ENCODE measurements around the gene TPSB2.
A peak's percentile ranks its signal among the peaks of the same experiment; 100 is the strongest.
"Not testable (repeated sequence)": the region's sequence is repeated elsewhere in the genome, so short reads cannot be mapped to it uniquely, and the experiment has no call there.

The TPSB2 gene

DNA sequence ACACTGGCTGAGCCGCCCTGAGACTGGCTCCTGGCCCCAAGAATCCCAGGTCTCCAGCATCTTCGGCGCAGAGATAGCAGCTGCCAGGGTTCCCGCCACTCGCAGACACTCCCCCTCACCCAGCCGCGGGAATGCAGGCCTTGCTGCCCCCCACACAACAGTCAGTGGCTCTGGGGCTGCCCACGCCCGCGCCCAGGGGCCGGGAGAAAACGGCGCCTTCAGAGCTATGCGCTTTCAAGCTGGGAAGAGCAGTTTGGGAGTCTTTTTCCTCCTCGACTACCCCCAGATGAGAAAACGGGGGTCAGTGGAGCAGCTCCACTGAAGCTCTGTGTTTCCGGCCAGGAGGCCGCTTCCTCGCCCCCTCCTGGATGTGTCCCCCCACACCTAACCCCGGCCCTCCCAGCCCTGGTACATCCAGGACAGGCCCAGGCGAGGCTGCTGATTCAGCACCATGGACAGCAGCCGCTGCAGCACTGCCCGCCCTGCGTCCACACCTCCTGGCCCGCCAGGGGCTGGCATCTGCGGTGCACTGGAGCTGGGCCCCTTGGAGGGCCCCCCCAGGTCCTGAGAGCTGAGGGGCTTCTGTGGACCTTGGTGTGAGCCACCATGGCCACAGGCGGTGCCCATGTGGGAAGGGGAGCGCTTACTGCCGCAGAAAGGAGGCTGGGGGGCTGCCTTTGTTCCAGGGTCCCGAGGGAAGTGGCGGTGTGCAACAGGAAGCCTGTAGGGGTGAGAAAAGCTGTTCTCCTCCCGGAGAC is 41.4 kb downstream of the TPSB2 start:
- H3K9ac ChIP-seq: no peak overlapping the region
- no peak overlapping the region for H3K4me3 ChIP-seq (ENCODE audit: low read depth, low read length)
- no peaks in the 10 kb centered on the region for H3K36me3 ChIP-seq (ENCODE audit: control insufficient read depth, insufficient read depth, low read length)
- H3K79me2 ChIP-seq: peaks cover 12% of the 10 kb centered on the region
- TF ChIP-seq, protein P1, sequence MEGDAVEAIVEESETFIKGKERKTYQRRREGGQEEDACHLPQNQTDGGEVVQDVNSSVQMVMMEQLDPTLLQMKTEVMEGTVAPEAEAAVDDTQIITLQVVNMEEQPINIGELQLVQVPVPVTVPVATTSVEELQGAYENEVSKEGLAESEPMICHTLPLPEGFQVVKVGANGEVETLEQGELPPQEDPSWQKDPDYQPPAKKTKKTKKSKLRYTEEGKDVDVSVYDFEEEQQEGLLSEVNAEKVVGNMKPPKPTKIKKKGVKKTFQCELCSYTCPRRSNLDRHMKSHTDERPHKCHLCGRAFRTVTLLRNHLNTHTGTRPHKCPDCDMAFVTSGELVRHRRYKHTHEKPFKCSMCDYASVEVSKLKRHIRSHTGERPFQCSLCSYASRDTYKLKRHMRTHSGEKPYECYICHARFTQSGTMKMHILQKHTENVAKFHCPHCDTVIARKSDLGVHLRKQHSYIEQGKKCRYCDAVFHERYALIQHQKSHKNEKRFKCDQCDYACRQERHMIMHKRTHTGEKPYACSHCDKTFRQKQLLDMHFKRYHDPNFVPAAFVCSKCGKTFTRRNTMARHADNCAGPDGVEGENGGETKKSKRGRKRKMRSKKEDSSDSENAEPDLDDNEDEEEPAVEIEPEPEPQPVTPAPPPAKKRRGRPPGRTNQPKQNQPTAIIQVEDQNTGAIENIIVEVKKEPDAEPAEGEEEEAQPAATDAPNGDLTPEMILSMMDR (IDR thresholded peaks at IDR 0.05): no peak
- H2AFZ ChIP-seq: no peak overlapping the region
- no peaks in the 10 kb centered on the region for H3K9me3 ChIP-seq (ENCODE audit: control insufficient read depth, low read length)
- H3K27me3 ChIP-seq (ENCODE audit: control insufficient read depth, insufficient read depth, low read length): no peaks in the 10 kb centered on the region
- no peak overlapping the region for H3K27ac ChIP-seq
- peaks cover 2% of the 10 kb centered on the region for H3K4me1 ChIP-seq
- H3K4me2 ChIP-seq (ENCODE audit: low read length): no peak overlapping the region

DNA sequence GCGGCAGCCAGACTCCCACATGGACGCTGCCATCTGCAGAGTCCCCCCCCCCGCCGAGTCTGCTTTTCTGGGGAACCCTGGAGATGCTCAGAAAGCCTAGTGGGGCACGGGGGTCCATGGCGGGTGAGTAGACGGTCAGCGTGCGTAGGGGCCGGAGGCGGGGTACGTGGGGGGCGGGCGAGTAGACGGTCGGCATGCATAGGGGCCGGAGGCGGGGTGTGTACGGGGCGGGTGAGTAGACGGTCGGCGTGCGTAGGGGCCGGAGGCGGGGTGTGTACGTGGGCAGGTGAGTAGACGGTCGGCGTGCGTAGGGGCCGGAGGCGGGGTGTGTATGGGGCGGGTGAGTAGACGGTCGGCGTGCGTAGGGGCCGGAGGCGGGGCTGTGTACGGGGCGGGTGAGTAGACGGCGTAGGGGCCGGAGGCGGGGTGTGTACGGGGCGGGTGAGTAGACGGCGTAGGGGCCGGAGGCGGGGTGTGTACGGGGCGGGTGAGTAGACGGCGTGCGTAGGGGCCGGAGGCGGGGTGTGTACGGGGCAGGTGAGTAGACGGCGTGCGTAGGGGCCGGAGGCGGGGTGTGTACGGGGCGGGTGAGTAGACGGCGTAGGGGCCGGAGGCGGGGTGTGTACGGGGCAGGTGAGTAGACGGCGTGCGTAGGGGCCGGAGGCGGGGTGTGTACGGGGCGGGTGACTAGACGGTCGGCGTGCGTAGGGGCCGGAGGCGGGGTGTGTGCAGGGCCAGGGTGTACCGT is 44.4 kb downstream of the TPSB2 start:
- H3K9ac ChIP-seq: not testable (repeated sequence)

DNA sequence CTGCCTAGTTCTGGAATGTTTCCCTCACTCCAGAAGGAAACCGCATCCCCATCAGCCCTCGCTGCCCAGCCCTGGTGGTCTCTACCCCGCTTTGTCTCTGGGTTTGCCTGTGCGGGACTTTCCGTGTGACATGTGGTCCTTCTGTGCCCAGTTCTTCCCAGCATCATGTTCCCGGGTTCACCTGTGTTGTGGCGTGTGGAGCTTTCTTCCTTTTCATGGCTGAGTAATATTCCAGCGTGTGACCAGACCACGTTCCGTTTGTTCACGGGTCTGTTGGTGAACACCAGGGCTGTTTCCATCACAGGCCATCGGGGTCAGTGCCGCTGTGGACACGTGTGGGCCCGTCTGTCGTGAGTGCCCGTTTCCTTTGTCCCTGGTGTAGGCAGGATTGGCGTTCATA is 45.0 kb downstream of the TPSB2 start:
- TF ChIP-seq, protein P1 (IDR thresholded peaks at IDR 0.05): no peak
- Histone ChIP-seq H3K4me2 (ENCODE audit: low read length) (no peak overlapping the region), H3K79me2 (peaks cover 14% of the 10 kb centered on the region), H3K4me1 (peaks cover 24% of the 10 kb centered on the region), H3K27me3 (ENCODE audit: control insufficient read depth, insufficient read depth, low read length) (no peaks in the 10 kb centered on the region), H3K9ac (no peak overlapping the region), H3K9me3 (ENCODE audit: control insufficient read depth, low read length) (no peaks in the 10 kb centered on the region), H3K4me3 (ENCODE audit: low read depth, low read length) (no peak overlapping the region), H2AFZ (no peak overlapping the region), H3K36me3 (ENCODE audit: control insufficient read depth, insufficient read depth, low read length) (no peaks in the 10 kb centered on the region), H3K27ac (no peak overlapping the region)

More for the DNA sequence above, 44.4 kb downstream of the TPSB2 start:
- H3K4me2 ChIP-seq (ENCODE audit: low read length); H2AFZ ChIP-seq; H3K27me3 ChIP-seq (ENCODE audit: control insufficient read depth, insufficient read depth, low read length); H3K36me3 ChIP-seq (ENCODE audit: control insufficient read depth, insufficient read depth, low read length); H3K9me3 ChIP-seq (ENCODE audit: control insufficient read depth, low read length); H3K4me3 ChIP-seq (ENCODE audit: low read depth, low read length); H3K27ac ChIP-seq: not testable (repeated sequence)
- Histone ChIP-seq H3K4me1 (peaks cover 24% of the 10 kb centered on the region), H3K79me2 (peaks cover 14% of the 10 kb centered on the region)

DNA sequence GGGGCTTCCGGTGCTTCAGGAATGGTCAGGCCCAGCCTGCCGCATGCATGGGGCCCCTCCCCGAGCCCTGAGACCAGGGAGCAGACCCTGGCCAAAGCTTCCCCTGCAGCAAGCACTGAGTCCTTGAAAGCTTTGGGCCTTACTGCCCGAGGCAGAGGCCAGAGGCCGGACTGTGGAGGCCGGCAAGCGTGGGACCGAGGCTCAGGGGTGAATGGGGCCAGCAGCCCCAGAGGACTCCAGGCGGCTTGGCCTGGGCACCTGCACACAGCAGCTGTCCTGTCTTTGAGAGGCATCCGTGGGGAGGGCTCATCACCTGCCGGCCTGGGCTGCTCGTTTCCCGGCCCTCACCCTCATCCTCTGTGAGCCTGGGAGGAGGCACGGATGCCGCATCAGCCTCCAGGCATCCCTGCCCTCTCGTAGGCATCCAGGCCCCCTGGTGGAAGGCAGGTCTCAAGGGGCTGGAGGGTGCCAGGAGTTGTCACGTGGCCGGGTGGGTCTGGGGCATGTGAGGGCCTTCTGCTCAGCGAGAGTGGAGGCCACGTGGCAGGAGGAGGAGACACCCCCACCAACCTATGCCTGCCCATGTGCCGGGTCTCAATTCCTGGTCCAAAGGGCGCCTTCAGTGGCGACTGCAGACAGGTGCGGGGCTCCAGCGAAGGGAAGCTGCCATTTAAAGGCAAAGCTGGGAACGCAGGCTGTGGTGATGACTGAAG is 45.7 kb downstream of the TPSB2 start:
- H3K27ac ChIP-seq: no peak overlapping the region
- H3K4me1 ChIP-seq: peaks cover 24% of the 10 kb centered on the region
- no peak overlapping the region for H2AFZ ChIP-seq
- H3K4me2 ChIP-seq (ENCODE audit: low read length): no peak overlapping the region
- peaks cover 14% of the 10 kb centered on the region for H3K79me2 ChIP-seq
- no peaks in the 10 kb centered on the region for H3K27me3 ChIP-seq (ENCODE audit: control insufficient read depth, insufficient read depth, low read length)
- no peaks in the 10 kb centered on the region for H3K36me3 ChIP-seq (ENCODE audit: control insufficient read depth, insufficient read depth, low read length)
- no peak overlapping the region for H3K4me3 ChIP-seq (ENCODE audit: low read depth, low read length)
- H3K9ac ChIP-seq: no peak overlapping the region
- TF ChIP-seq, protein P1 (IDR thresholded peaks at IDR 0.05): peak; percentile 8
- no peaks in the 10 kb centered on the region for H3K9me3 ChIP-seq (ENCODE audit: control insufficient read depth, low read length)

All from parathyroid adenoma (tissue), 2 donors.